T-helper 22 cell (primary cell): Measurements from ENCODE around the gene DENND1C.

Experiments used
- DNase-seq: peaks from one replicate; pipeline ENCODE4 v3.0.0-alpha.2; 2020; ENCODE audit warnings: low read depth

The DENND1C gene

GRCh38 chr19:6424939-6425731 lies 56.5 kb downstream of the DENND1C start:
- DNase-seq = peak; percentile 99

- DNase-seq = peak; percentile 16
These were observed 57.2 kb downstream of the DENND1C start, which contains the start of gene KHSRP for GRCh38 chr19:6424195-6424938. Gene KHSRP (minus strand): TSS chr19:6424811. CDS start chr19:6424701, 110 bp downstream.

GRCh38 chr19:6423499-6424194 lies 57.9 kb downstream of the DENND1C start:
- no peak for DNase-seq

GRCh38 chr19:6421075-6422014 lies 60.2 kb downstream of the DENND1C start:
- DNase-seq = no peak

GRCh38 chr19:6418562-6418932 lies 63.0 kb downstream of the DENND1C start:
- DNase-seq = no peak

GRCh38 chr19:6417713-6418561 lies 63.6 kb downstream of the DENND1C start:
- DNase-seq = no peak
